ENCODE results near the gene ADAM23. TPM values are rescaled to one million over a fixed set of nuclear protein-coding genes. Genes with fewer than 3 reads are reported as not detected.

The ADAM23 gene
- polyA plus RNA-seq, 1 of the 3 experiments (the other 2 are of a cell fraction) = 3.7 TPM

- TF ChIP-seq YY1 (IDR thresholded peaks at IDR 0.05; ENCODE audit: low read depth) = no peak
- TF ChIP-seq USF2 (IDR thresholded peaks at IDR 0.05; ENCODE audit: borderline replicate concordance, low read depth, low read length) = no peak
- no peak for TF ChIP-seq NRF1 (IDR thresholded peaks at IDR 0.05; ENCODE audit: low read depth, low read length)
- TF ChIP-seq FOXM1 (IDR thresholded peaks at IDR 0.05; ENCODE audit: low read depth) = no peak
- no peak for TF ChIP-seq MEF2A (IDR thresholded peaks at IDR 0.05; ENCODE audit: borderline replicate concordance, low read depth)
- no peak for TF ChIP-seq ELF1 (IDR thresholded peaks at IDR 0.05)
Measured at GRCh38 chr2:206521612-206522011, 78.3 kb downstream of the ADAM23 start (continued).

GRCh38 chr2:206526416-206526815 is 83.1 kb downstream of the ADAM23 start:
- DNase-seq = no peak
- ChIA-PET POLR2A (no interaction called here), CTCF (no interaction called here)

GRCh38 chr2:206527153-206527552 is 83.8 kb downstream of the ADAM23 start:
- Histone ChIP-seq H4K20me1 (ENCODE audit: insufficient read depth) (no peaks in the 10 kb centered on the region), H3K27me3 (ENCODE audit: insufficient read depth) (no peaks in the 10 kb centered on the region), H3K79me2 (ENCODE audit: insufficient read depth) (no peaks in the 10 kb centered on the region), H3F3A (replicated peaks; ENCODE audit: insufficient read depth) (no peaks in the 10 kb centered on the region), H3K9ac (no peak overlapping the region), H3K36me3 (replicated peaks in 1 of 2; ENCODE audit: control insufficient read depth in 1 of 2, insufficient read depth in 2 of 2, low read length in 1 of 2) (no peaks in the 10 kb centered on the region), H3K9me2 (no peaks in the 10 kb centered on the region), H2AFZ (ENCODE audit: low read depth) (no peak overlapping the region), H3K9me3 (no peaks in the 10 kb centered on the region), H3K4me2 (no peak overlapping the region), H3K4me1 (ENCODE audit: control insufficient read depth in 1 of 2, insufficient read depth in 2 of 2, low read depth in 1 of 2, low read length in 1 of 2) (peaks cover 0 to 2% of the 10 kb centered on the region in 2 experiments; a peak in 1 of 4 replicates), H3K4me3 (ENCODE audit: low read depth in 2 of 2, low read length in 1 of 2) (no peak overlapping the region), H3K27ac (ENCODE audit: low read depth in 2 of 2, low read length in 1 of 2) (no peak overlapping the region)
- ChIA-PET POLR2A (no interaction called here), CTCF (no interaction called here)
- WGBS (ENCODE audit: low lambda C conversion rate) = 81% methylated on average over 2 of the region's 2 CpGs
- no peak for DNase-seq
- TF ChIP-seq MEF2A (IDR thresholded peaks at IDR 0.05; ENCODE audit: borderline replicate concordance, low read depth) = no peak
- TF ChIP-seq CTCF (IDR thresholded peaks at IDR 0.05) = no peak
- TF ChIP-seq TAF1 (IDR thresholded peaks at IDR 0.05; ENCODE audit: borderline replicate concordance, low read depth, low read length) = no peak
- no peak for TF ChIP-seq NFIC (IDR thresholded peaks at IDR 0.05; ENCODE audit: borderline replicate concordance)
- no peak for TF ChIP-seq FOSL2 (IDR thresholded peaks at IDR 0.05; ENCODE audit: borderline replicate concordance, low read depth)
- TF ChIP-seq USF1 (IDR thresholded peaks at IDR 0.05; ENCODE audit: borderline replicate concordance, low read depth) = no peak
- TF ChIP-seq NRF1 (IDR thresholded peaks at IDR 0.05; ENCODE audit: low read depth, low read length) = no peak
- no peak for TF ChIP-seq USF2 (IDR thresholded peaks at IDR 0.05; ENCODE audit: borderline replicate concordance, low read depth, low read length)
- TF ChIP-seq CHD2 (IDR thresholded peaks at IDR 0.05; ENCODE audit: low read length, partially characterized antibody) = no peak
- TF ChIP-seq EZH2phosphoT487 (IDR thresholded peaks at IDR 0.05; ENCODE audit: borderline replicate concordance, low read depth) = no peak
- TF ChIP-seq REST (IDR thresholded peaks at IDR 0.05; ENCODE audit: low read depth, low read length) = no peak

More at GRCh38 chr2:206526416-206526815, 83.1 kb downstream of the ADAM23 start:
- Histone ChIP-seq H3K27me3 (ENCODE audit: insufficient read depth) (no peaks in the 10 kb centered on the region), H3K4me2 (no peak overlapping the region), H3K36me3 (replicated peaks in 1 of 2; ENCODE audit: control insufficient read depth in 1 of 2, insufficient read depth in 2 of 2, low read length in 1 of 2) (no peaks in the 10 kb centered on the region), H3K4me1 (ENCODE audit: control insufficient read depth in 1 of 2, insufficient read depth in 2 of 2, low read depth in 1 of 2, low read length in 1 of 2) (no peaks in the 10 kb centered on the region), H2AFZ (ENCODE audit: low read depth) (no peak overlapping the region), H3K4me3 (ENCODE audit: low read depth in 2 of 2, low read length in 1 of 2) (no peak overlapping the region), H3F3A (replicated peaks; ENCODE audit: insufficient read depth) (no peaks in the 10 kb centered on the region), H3K9me2 (no peaks in the 10 kb centered on the region), H4K20me1 (ENCODE audit: insufficient read depth) (no peaks in the 10 kb centered on the region), H3K9ac (no peak overlapping the region), H3K9me3 (no peaks in the 10 kb centered on the region), H3K79me2 (ENCODE audit: insufficient read depth) (no peaks in the 10 kb centered on the region), H3K27ac (ENCODE audit: low read depth in 2 of 2, low read length in 1 of 2) (no peak overlapping the region)
- whole genome bisulfite sequencing (ENCODE audit: low lambda C conversion rate) = 41% methylated on average over 1 of the region's 1 CpG
- TF ChIP-seq NFIC (IDR thresholded peaks at IDR 0.05; ENCODE audit: borderline replicate concordance) (no peak), RXRA (IDR thresholded peaks at IDR 0.05; ENCODE audit: borderline replicate concordance, low read depth) (no peak), USF1 (IDR thresholded peaks at IDR 0.05; ENCODE audit: borderline replicate concordance, low read depth) (no peak)

Data from SK-N-SH (cell line).